ENCODE data around the gene FOCAD. TPM values are rescaled to one million over a fixed set of nuclear protein-coding genes. Genes with fewer than 3 reads are reported as not detected.

The FOCAD gene
- total RNA-seq, 1 donor from 2014 or later, result 146 TPM

GRCh38 chr9:20853866-20854265 is 169.8 kb downstream of the FOCAD start:
- H3K27ac Mint-ChIP-seq, result peak overlapping the region; percentile 64
- Histone ChIP-seq H3K4me2 (peak overlapping the region; percentile 54), H3K4me1 (peaks cover 43% of the 10 kb centered on the region), H3K9ac (no peak overlapping the region), H3K27me3 (no peaks in the 10 kb centered on the region), H3K36me3 (no peaks in the 10 kb centered on the region), H3K79me2 (ENCODE audit: low read depth) (peaks cover 13% of the 10 kb centered on the region), H3K27ac (peak overlapping the region; percentile 74), H2AFZ (replicated peaks) (no peak overlapping the region), H3K4me3 (peak overlapping the region; percentile 10), H4K20me1 (ENCODE audit: low read depth) (no peaks in the 10 kb centered on the region), H3F3A (ENCODE audit: low read depth) (peaks cover 34% of the 10 kb centered on the region), H3K9me3 (ENCODE audit: low read depth) (peaks cover 5% of the 10 kb centered on the region)
- no peak for DNase-seq (ENCODE audit: low spot score)
- peaks cover 14% of the 10 kb centered on the region for H3K36me3 Mint-ChIP-seq
- no peaks in the 10 kb centered on the region for H3K27me3 Mint-ChIP-seq (ENCODE audit: insufficient read depth, low read depth)
- H3K4me1 Mint-ChIP-seq, result peaks cover 32% of the 10 kb centered on the region
- TF ChIP-seq CTCF (IDR thresholded peaks at IDR 0.05) (no peak), EZH2phosphoT487 (IDR thresholded peaks at IDR 0.05) (no peak), EZH2 (IDR thresholded peaks at IDR 0.05) (no peak)
- H3K9me3 Mint-ChIP-seq, result peaks cover 30% of the 10 kb centered on the region
- no peak overlapping the region for H3K4me3 Mint-ChIP-seq

DNA sequence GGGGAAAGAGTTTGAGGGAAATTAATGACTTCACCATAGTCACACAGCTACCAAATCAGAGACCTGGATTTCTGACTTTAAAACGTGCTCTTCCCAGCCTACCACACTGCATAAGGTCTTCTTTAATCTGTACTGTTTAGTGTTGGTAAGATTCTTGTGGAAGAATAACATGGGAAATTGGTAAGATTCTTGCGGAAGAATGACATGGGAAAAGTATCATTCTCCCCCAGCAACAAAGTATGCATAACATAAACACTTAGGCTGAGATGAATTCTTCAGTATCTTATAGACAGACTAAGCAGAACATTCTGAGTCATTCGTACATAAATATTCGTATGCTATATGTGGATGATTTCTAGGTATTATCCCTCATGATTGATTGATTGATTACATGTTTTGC is 170.4 kb downstream of the FOCAD start:
- H3K36me3 ChIP-seq, result no peaks in the 10 kb centered on the region
- peak overlapping the region; percentile 10 for H3K4me3 ChIP-seq
- no peaks in the 10 kb centered on the region for H3K27me3 ChIP-seq
- H3K4me2 ChIP-seq, result peak overlapping the region; percentile 54
- H3K36me3 Mint-ChIP-seq, result peaks cover 14% of the 10 kb centered on the region
- no peaks in the 10 kb centered on the region for H4K20me1 ChIP-seq (ENCODE audit: low read depth)
- peaks cover 35% of the 10 kb centered on the region for H3F3A ChIP-seq (ENCODE audit: low read depth)
- no peak overlapping the region for H3K9ac ChIP-seq
- H3K27ac ChIP-seq, result peak overlapping the region; percentile 74
- H3K4me3 Mint-ChIP-seq, result no peak overlapping the region
- TF ChIP-seq EZH2 (IDR thresholded peaks at IDR 0.05) (no peak), CTCF (IDR thresholded peaks at IDR 0.05) (no peak), EZH2phosphoT487 (IDR thresholded peaks at IDR 0.05) (no peak)
- H3K4me1 ChIP-seq, result peaks cover 43% of the 10 kb centered on the region
- no peaks in the 10 kb centered on the region for H3K27me3 Mint-ChIP-seq (ENCODE audit: insufficient read depth, low read depth)
- H3K9me3 Mint-ChIP-seq, result peaks cover 31% of the 10 kb centered on the region
- peaks cover 32% of the 10 kb centered on the region for H3K4me1 Mint-ChIP-seq
- H3K27ac Mint-ChIP-seq, result peak overlapping the region; percentile 64
- H3K9me3 ChIP-seq (ENCODE audit: low read depth), result peaks cover 5% of the 10 kb centered on the region
- peaks cover 13% of the 10 kb centered on the region for H3K79me2 ChIP-seq (ENCODE audit: low read depth)
- no peak overlapping the region for H2AFZ ChIP-seq (replicated peaks)
- no peak for DNase-seq (ENCODE audit: low spot score)

GRCh38 chr9:20863945-20864344 is 179.9 kb downstream of the FOCAD start:
- no peak overlapping the region for H2AFZ ChIP-seq (replicated peaks)
- no peaks in the 10 kb centered on the region for H3K9me3 ChIP-seq (ENCODE audit: low read depth)
- H3K9ac ChIP-seq, result no peak overlapping the region
- Mint-ChIP-seq H3K9me3 (peaks cover under 1% of the 10 kb centered on the region), H3K4me1 (peaks cover 12% of the 10 kb centered on the region), H3K27ac (no peak overlapping the region), H3K4me3 (no peak overlapping the region), H3K27me3 (ENCODE audit: insufficient read depth, low read depth) (no peaks in the 10 kb centered on the region), H3K36me3 (peaks cover 16% of the 10 kb centered on the region)
- H3F3A ChIP-seq (ENCODE audit: low read depth), result peaks cover 4% of the 10 kb centered on the region
- no peaks in the 10 kb centered on the region for H3K27me3 ChIP-seq
- no peak overlapping the region for H3K4me2 ChIP-seq
- no peaks in the 10 kb centered on the region for H3K79me2 ChIP-seq (ENCODE audit: low read depth)
- no peak overlapping the region for H3K27ac ChIP-seq
- no peak overlapping the region for H3K4me3 ChIP-seq
- H3K36me3 ChIP-seq, result no peaks in the 10 kb centered on the region
- no peak for TF ChIP-seq CTCF (IDR thresholded peaks at IDR 0.05)
- TF ChIP-seq EZH2 (IDR thresholded peaks at IDR 0.05), result no peak
- no peak for TF ChIP-seq EZH2phosphoT487 (IDR thresholded peaks at IDR 0.05)
- no peaks in the 10 kb centered on the region for H4K20me1 ChIP-seq (ENCODE audit: low read depth)
- DNase-seq (ENCODE audit: low spot score), result no peak
- peaks cover 3% of the 10 kb centered on the region for H3K4me1 ChIP-seq

Measured in neural progenitor cell (in vitro differentiated cells).